ENCODE results near the gene CELF4.

Gene CELF4

GRCh38 chr18:37533647-37534584, 31.7 kb downstream of the CELF4 start:
- intact Hi-C loops (cut with micrococcal nuclease) = no loop called here
- H3K4me3 Mint-ChIP-seq = no peak overlapping the region
- H3K27me3 Mint-ChIP-seq = peaks cover 28% of the 10 kb centered on the region
- H3K27ac Mint-ChIP-seq = no peak overlapping the region
- H3K36me3 Mint-ChIP-seq (ENCODE audit: low read depth) = no peaks in the 10 kb centered on the region
- no peaks in the 10 kb centered on the region for H3K4me1 Mint-ChIP-seq (ENCODE audit: low read depth)
- H3K9me3 Mint-ChIP-seq = no peaks in the 10 kb centered on the region

DNA sequence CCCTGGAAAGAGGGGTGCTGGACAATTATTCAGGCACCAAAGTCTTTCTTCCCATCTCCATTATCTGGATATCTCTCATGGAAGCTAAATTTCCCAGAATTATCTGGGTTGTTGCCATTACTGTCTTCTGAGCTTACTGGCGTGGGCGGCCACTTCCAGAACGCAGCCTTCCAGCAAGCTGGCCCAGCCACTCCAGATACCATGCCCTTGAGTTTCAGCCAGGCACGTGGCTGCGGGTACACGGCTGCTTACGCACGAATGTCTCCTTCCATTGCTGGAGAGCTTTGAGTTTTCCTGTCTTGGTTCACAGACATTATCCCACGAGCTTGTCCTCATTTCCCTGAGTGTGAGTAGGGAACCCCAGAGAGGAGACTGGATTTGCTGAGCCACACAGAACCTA, 32.7 kb downstream of the CELF4 start:
- intact Hi-C loops (cut with micrococcal nuclease) = no loop called here
- no peaks in the 10 kb centered on the region for H3K4me1 Mint-ChIP-seq (ENCODE audit: low read depth)
- peaks cover 19% of the 10 kb centered on the region for H3K27me3 Mint-ChIP-seq
- H3K27ac Mint-ChIP-seq = no peak overlapping the region
- H3K36me3 Mint-ChIP-seq (ENCODE audit: low read depth) = no peaks in the 10 kb centered on the region
- no peak overlapping the region for H3K4me3 Mint-ChIP-seq
- no peaks in the 10 kb centered on the region for H3K9me3 Mint-ChIP-seq

GRCh38 chr18:37529863-37530262, 35.7 kb downstream of the CELF4 start:
- no peaks in the 10 kb centered on the region for H3K36me3 Mint-ChIP-seq (ENCODE audit: low read depth)
- no peak overlapping the region for H3K4me3 Mint-ChIP-seq
- peaks cover 31% of the 10 kb centered on the region for H3K27me3 Mint-ChIP-seq
- no peaks in the 10 kb centered on the region for H3K9me3 Mint-ChIP-seq
- no peaks in the 10 kb centered on the region for H3K4me1 Mint-ChIP-seq (ENCODE audit: low read depth)
- intact Hi-C loops (cut with micrococcal nuclease) = no loop called here
- H3K27ac Mint-ChIP-seq = no peak overlapping the region

GRCh38 chr18:37529296-37529695, 36.3 kb downstream of the CELF4 start:
- Mint-ChIP-seq H3K27ac (no peak overlapping the region), H3K36me3 (ENCODE audit: low read depth) (no peaks in the 10 kb centered on the region), H3K4me3 (no peak overlapping the region), H3K4me1 (ENCODE audit: low read depth) (no peaks in the 10 kb centered on the region), H3K9me3 (no peaks in the 10 kb centered on the region), H3K27me3 (peaks cover 35% of the 10 kb centered on the region)
- intact Hi-C loops (cut with micrococcal nuclease) = no loop called here

DNA sequence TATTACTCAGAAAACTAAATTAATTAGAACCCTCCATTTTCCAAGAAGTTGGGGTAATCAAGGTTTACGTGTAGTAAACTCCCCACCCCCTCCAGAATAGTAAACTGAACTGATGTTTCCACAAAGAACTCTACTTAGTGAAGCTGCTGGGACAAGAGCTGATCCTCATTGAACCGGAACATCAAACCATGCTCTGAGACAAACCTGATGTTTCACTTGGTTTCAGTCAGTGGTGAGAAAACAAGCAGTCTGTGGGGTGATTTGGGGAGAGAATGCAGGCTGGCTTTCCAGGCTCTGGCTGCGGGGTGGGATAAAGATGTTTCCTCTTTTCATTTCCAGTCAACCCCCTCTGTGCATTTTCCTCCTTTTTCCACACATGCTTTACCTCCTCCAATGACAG, 38.2 kb downstream of the CELF4 start:
- H3K36me3 Mint-ChIP-seq (ENCODE audit: low read depth) = no peaks in the 10 kb centered on the region
- intact Hi-C loops (cut with micrococcal nuclease) = no loop called here
- H3K27me3 Mint-ChIP-seq = peaks cover 53% of the 10 kb centered on the region
- no peaks in the 10 kb centered on the region for H3K9me3 Mint-ChIP-seq
- H3K4me3 Mint-ChIP-seq = no peak overlapping the region
- no peaks in the 10 kb centered on the region for H3K4me1 Mint-ChIP-seq (ENCODE audit: low read depth)
- no peak overlapping the region for H3K27ac Mint-ChIP-seq

DNA sequence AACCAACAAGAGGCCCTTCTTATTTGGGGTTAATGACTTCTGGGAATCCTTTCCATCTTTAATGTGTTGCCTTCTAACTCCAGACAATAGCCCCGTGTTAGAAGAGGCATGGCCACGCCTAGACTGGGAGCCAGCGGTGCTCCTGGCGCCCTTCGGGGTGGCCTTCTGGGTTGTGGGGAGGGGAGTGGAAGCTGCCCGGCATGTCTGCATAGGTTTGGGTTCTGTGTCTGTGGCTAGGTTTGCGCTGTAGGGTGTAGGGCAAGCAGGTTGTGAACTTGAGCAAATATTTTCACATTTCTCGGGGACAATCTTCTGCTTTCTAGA, 40.4 kb downstream of the CELF4 start:
- intact Hi-C loops (cut with micrococcal nuclease) = no loop called here
- Mint-ChIP-seq H3K4me1 (ENCODE audit: low read depth) (no peaks in the 10 kb centered on the region), H3K9me3 (no peaks in the 10 kb centered on the region), H3K36me3 (ENCODE audit: low read depth) (no peaks in the 10 kb centered on the region), H3K27ac (no peak overlapping the region), H3K27me3 (peaks cover 54% of the 10 kb centered on the region), H3K4me3 (no peak overlapping the region)

- Mint-ChIP-seq H3K36me3 (ENCODE audit: low read depth) (no peaks in the 10 kb centered on the region), H3K9me3 (no peaks in the 10 kb centered on the region), H3K4me1 (ENCODE audit: low read depth) (no peaks in the 10 kb centered on the region), H3K27me3 (peaks cover 54% of the 10 kb centered on the region), H3K4me3 (no peak overlapping the region), H3K27ac (no peak overlapping the region)
- intact Hi-C loops (cut with micrococcal nuclease) = no loop called here
Observed at GRCh38 chr18:37524498-37525261, 40.9 kb downstream of the CELF4 start.

GRCh38 chr18:37524139-37524497, 41.5 kb downstream of the CELF4 start:
- no peaks in the 10 kb centered on the region for H3K36me3 Mint-ChIP-seq (ENCODE audit: low read depth)
- no peaks in the 10 kb centered on the region for H3K4me1 Mint-ChIP-seq (ENCODE audit: low read depth)
- H3K4me3 Mint-ChIP-seq = no peak overlapping the region
- peaks cover 50% of the 10 kb centered on the region for H3K27me3 Mint-ChIP-seq
- no peak overlapping the region for H3K27ac Mint-ChIP-seq
- no peaks in the 10 kb centered on the region for H3K9me3 Mint-ChIP-seq
- intact Hi-C loops (cut with micrococcal nuclease) = no loop called here

DNA sequence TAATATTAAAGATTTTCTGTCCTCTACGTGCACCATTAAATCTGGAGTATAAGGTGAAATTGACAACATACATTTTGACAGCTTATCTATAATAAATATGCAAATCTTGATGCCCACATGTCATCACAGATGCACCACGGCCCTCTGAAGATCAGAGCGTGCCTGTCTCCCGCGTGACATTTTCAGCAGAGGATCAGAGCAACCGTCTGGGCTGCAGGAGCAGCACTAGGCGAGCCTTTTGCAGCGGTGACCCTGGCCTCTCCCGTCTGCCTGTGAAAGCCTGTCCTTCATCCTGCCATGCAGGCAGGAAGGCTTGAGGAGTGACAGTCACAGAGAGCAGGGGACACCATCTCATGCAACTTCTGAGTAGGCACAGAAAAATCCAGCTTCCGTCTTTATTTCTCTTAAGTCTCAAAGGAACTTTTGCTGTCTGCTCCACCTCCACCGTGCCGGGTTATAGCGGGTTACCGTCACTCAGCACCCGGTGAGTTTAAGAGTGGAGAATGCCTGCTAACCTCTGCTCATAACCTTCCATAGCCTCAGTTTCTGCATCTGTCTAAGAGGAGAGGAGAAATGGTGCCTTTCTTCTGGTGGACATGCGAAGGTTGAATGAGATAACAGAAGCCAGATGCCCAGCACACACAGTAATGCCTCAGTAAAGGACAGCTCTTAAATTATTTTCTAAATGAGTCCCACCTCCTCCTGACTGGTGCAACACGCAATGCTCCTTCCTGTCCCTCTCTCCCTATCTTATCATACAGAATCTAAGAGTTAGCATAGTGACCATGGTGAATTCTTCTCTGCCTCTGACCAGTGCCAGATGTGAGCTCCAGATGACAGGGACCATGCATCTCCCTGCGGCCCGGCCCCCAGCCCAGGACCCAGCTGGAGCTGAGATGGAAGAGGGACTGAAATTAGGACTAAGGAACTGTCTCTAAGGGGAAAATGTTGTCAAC, 43.8 kb downstream of the CELF4 start:
- Mint-ChIP-seq H3K4me3 (no peak overlapping the region), H3K9me3 (no peaks in the 10 kb centered on the region), H3K27ac (no peak overlapping the region), H3K4me1 (ENCODE audit: low read depth) (no peaks in the 10 kb centered on the region), H3K27me3 (peaks cover 45% of the 10 kb centered on the region), H3K36me3 (ENCODE audit: low read depth) (no peaks in the 10 kb centered on the region)
- intact Hi-C loops (cut with micrococcal nuclease) = no loop called here

- H3K27me3 Mint-ChIP-seq = peaks cover 36% of the 10 kb centered on the region
- no peaks in the 10 kb centered on the region for H3K4me1 Mint-ChIP-seq (ENCODE audit: low read depth)
- no peaks in the 10 kb centered on the region for H3K36me3 Mint-ChIP-seq (ENCODE audit: low read depth)
- intact Hi-C loops (cut with micrococcal nuclease) = no loop called here
- no peak overlapping the region for H3K27ac Mint-ChIP-seq
- no peaks in the 10 kb centered on the region for H3K9me3 Mint-ChIP-seq
- no peak overlapping the region for H3K4me3 Mint-ChIP-seq
Observed at GRCh38 chr18:37520508-37520907, 45.1 kb downstream of the CELF4 start.

DNA sequence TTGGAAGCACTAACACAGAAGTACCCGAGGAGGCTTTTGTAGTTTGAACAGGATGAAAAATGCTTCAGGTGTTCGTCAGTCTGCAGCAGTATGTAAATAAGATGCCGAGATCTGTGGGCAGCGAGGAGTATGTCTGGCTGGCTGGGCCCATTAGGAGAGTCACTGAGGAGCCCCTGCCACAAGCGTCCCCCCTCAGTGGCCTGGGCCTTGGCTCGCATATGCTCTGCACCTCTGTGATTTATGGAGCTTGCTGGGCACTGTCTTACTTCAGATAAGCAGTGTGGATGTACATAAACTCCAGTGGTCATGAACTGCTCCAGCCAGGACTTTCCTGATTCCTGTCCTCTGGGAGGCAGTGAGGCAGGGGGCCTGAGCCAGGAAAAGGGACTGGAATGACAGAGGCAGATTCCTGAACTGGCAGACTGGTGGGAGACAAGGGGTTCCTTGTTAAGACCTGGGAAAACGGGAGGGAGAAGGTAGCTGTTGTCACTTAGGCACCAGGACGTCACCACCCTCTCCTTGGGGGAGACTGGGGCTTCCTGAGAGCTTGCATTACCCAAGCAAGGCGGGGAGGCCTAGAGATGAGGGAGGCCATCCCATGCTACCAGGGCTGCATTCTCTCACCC, 46.0 kb downstream of the CELF4 start:
- no peak overlapping the region for H3K27ac Mint-ChIP-seq
- no peak overlapping the region for H3K4me3 Mint-ChIP-seq
- no peaks in the 10 kb centered on the region for H3K36me3 Mint-ChIP-seq (ENCODE audit: low read depth)
- no peaks in the 10 kb centered on the region for H3K4me1 Mint-ChIP-seq (ENCODE audit: low read depth)
- intact Hi-C loops (cut with micrococcal nuclease) = no loop called here
- H3K27me3 Mint-ChIP-seq = peaks cover 28% of the 10 kb centered on the region
- H3K9me3 Mint-ChIP-seq = no peaks in the 10 kb centered on the region

- Mint-ChIP-seq H3K9me3 (peaks cover 9% of the 10 kb centered on the region), H3K4me1 (ENCODE audit: low read depth) (no peaks in the 10 kb centered on the region), H3K4me3 (no peak overlapping the region), H3K36me3 (ENCODE audit: low read depth) (no peaks in the 10 kb centered on the region), H3K27ac (no peak overlapping the region), H3K27me3 (peaks cover 2% of the 10 kb centered on the region)
- intact Hi-C loops (cut with micrococcal nuclease) = no loop called here
Observed at GRCh38 chr18:37516361-37516853, 49.2 kb downstream of the CELF4 start.

DNA sequence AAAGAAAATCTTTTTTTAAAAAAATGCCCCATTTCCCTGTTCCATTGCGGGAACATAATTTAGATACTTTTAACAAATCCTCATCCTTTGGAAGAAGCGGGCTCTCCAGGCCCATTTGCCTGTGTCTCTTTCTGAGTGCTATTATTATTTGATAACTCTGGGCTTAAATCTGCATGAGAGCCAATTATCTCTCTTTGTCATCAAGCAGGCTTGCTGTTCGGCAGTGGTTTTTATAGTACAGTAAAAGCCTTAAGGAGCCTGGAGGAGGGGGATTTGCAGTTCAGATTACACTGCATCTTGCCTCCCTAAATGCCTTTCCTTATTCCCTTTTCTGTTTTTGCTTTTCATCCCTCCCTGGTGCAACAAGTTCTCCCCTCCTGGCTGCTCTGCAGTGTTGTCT, 50.6 kb downstream of the CELF4 start:
- no peak overlapping the region for H3K27ac Mint-ChIP-seq
- H3K9me3 Mint-ChIP-seq = peaks cover 9% of the 10 kb centered on the region
- intact Hi-C loops (cut with micrococcal nuclease) = no loop called here
- peaks cover 2% of the 10 kb centered on the region for H3K27me3 Mint-ChIP-seq
- no peaks in the 10 kb centered on the region for H3K36me3 Mint-ChIP-seq (ENCODE audit: low read depth)
- no peak overlapping the region for H3K4me3 Mint-ChIP-seq
- H3K4me1 Mint-ChIP-seq (ENCODE audit: low read depth) = no peaks in the 10 kb centered on the region
